VCaP (cell line): ENCODE results near the gene CCDC50.

Experiments used
- H3K27ac ChIP-seq: fragments of 450-650 bp; 2 replicates; pipeline ENCODE4 v1.5.1; 2017
- TF ChIP-seq, protein P1 (sequence below): fragments of 450-650 bp; conservative IDR thresholded peaks from 2 replicates; pipeline ENCODE4 v1.5.1; 2017; ENCODE audit warnings: mild to moderate bottlenecking, moderate library complexity

CCDC50 gene

DNA sequence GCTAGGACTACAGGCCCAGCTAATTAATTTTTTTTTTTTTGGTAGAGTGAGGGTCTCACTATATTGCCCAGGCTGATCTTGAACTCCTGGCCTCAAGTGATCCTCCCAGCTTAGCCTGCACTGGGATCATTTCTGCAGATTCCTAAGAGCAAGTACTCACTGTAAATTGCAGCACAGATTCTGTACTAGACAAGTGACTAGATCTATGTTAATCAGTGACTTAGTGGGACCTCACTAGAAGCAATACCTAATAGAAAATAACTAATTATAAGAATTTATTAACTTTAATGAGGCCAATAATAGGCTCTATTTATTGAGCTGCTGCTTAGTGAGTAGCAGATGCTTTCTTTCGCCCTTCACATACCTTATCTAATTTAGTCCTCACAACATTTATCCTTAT lies 11.8 kb downstream of the CCDC50 start:
- TF ChIP-seq, protein P1, sequence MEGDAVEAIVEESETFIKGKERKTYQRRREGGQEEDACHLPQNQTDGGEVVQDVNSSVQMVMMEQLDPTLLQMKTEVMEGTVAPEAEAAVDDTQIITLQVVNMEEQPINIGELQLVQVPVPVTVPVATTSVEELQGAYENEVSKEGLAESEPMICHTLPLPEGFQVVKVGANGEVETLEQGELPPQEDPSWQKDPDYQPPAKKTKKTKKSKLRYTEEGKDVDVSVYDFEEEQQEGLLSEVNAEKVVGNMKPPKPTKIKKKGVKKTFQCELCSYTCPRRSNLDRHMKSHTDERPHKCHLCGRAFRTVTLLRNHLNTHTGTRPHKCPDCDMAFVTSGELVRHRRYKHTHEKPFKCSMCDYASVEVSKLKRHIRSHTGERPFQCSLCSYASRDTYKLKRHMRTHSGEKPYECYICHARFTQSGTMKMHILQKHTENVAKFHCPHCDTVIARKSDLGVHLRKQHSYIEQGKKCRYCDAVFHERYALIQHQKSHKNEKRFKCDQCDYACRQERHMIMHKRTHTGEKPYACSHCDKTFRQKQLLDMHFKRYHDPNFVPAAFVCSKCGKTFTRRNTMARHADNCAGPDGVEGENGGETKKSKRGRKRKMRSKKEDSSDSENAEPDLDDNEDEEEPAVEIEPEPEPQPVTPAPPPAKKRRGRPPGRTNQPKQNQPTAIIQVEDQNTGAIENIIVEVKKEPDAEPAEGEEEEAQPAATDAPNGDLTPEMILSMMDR: no peak

DNA sequence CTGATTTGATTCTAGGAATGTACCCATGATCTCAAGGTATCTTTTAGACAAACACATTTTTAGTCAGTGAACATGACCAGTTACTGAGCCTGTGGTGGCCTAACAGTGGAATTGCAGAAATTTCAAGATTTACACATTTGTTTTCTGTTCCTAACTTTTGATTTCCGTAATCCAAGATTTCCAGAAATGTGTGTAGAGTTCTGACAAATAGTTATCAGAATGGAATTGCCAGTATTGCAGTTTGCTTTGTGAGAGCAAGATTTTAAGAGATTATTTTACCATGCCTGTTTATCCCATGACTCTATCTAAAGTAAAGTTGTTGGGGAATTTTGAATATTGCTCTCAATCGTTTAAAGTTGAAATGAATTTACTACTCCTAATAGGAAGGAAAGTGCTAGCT lies 12.8 kb downstream of the CCDC50 start:
- no peak overlapping the region for H3K27ac ChIP-seq
- TF ChIP-seq, protein P1: no peak

More for the DNA sequence above, 11.8 kb downstream of the CCDC50 start:
- no peak overlapping the region for H3K27ac ChIP-seq

DNA sequence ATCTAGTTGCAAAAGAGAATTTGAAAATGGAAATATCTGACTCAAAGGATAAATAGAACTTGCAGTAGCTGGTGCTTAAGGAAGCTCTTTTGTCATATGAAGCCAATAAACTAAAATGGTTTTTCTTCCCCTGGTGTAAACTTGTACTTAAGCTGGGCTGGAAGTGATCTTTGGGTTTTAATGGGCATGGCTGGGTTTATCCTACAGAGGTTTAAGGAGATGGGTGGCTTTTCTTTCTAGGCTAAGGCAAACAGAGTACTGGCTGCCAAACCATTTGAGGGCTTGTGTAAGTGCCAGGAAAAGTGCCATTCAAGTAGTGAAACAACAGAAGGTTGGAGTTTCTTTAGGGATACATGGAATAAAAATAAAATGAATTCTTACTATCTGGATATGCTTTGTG lies 13.2 kb downstream of the CCDC50 start:
- TF ChIP-seq, protein P1: no peak
- H3K27ac ChIP-seq: no peak overlapping the region

DNA sequence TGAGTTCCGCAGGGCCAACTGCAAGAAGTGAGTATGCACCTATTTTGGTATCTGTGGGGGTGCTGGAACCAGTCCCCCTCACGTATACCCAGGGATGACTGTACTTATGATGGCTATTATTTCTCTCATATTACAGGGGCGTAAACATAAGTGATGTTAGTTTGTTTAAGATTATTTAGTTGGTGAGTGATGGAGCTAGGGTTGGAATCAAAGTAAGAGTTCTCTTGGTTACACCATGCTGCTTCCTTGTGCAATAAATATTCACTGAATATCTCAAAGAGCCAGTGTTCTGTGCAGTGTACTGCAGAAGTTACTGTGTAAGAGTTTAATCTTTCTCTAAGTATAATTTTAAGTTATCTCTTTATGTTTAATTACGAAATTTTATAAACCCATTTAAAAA lies 13.9 kb downstream of the CCDC50 start:
- TF ChIP-seq, protein P1: no peak

DNA sequence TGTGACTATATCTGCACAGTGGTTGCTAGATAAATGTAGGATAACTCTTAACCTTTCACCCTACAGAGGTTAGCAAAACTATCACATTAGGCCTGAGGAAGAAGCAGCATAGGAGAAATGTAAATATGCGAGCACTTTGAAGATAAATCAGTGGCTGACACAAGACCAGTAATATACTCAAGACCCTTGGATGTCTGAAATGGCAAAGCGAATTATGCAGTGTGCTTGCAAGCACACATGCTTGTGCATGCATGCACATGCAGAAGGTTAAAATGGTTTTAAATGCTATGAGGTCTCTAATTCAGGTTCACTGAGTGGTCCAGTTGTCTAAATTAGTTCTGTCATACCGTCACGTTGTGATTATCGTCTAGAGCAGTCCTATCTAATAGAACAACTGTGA lies 14.7 kb downstream of the CCDC50 start:
- no peak overlapping the region for H3K27ac ChIP-seq
- TF ChIP-seq, protein P1: no peak

More for the DNA sequence above, 13.9 kb downstream of the CCDC50 start:
- H3K27ac ChIP-seq: no peak overlapping the region

DNA sequence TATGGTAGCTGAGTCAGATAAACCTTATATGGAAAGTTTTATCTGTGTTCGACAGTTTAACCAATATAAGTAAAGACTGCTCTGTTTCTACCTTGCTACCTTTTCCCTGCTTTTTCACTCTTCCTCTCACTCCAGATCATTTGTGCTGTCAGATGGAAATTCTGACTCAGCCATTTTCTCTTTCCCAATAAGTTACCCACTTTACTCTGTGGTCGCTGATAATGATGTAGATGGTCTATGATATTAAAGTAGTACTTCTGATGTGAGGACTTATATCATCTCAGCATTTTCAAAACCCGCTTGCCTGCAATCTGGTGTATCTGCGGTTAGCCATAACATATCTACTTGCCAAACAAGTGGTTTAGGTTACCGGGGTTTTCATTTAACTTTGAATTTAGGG lies 16.1 kb downstream of the CCDC50 start:
- H3K27ac ChIP-seq: no peak overlapping the region
- TF ChIP-seq, protein P1: no peak

DNA sequence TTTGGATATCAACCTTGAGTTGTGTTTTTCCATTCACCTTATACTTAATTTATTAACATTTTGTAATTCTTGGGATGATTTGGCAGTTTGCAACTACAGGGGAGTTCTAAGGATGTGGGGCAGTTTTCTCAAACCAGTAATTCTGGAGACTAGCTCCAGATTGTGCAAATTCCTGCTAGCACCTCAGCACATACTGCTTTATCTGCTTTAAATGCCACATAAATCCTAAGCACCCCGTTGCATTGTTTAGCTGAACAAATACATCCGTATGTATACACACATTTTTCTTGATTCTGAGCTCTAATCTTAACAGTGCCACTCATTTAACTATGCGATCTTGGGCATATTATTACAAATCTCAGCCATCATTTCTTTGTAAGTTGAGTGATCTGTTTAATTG lies 18.0 kb downstream of the CCDC50 start:
- no peak overlapping the region for H3K27ac ChIP-seq
- TF ChIP-seq, protein P1: no peak

DNA sequence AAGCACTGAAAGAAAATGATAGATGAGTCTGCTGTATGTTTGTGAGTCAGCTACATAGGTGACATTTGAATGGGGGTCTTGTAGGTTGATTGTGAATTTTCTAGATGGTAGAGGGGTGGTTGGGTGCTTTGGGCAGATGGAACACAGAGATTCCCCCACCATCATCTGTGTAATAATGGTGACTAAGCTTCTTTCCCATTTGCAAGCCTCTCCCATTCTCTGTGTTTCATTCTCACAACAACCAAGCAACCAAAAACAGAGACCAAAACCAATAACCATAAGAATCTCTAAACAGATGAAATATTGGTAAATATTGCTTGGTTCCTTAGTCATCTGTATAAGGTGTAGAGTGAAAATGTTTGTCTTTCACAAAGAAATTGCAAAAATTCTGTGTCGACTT lies 18.9 kb downstream of the CCDC50 start:
- TF ChIP-seq, protein P1: no peak
- no peak overlapping the region for H3K27ac ChIP-seq
